Endothelial cell of umbilical vein (primary cell): ENCODE results near the gene RAB18. TPM values are rescaled to one million over a fixed set of nuclear protein-coding genes. Genes with fewer than 3 reads are reported as not detected.

ENCODE experiments used
- BruUV-seq: library from RNA; stranded (reverse); fragments of 400-500 nt; replicated peaks from 2 replicates; lab custom pipeline; 2021; lab: Mats Ljungman, UMichigan
- CTCF ChIA-PET: fragments of 300-600, 350-600 bp; sonication (Branson Sonifier 250); formaldehyde crosslinking; loops from one replicate; lab custom pipeline; 2021; ENCODE audit warnings: antibody characterized with exemption, inconsistent platforms; lab: Charles Lee
- POLR2A ChIA-PET: fragments of 300-600, 350-600 bp; sonication (Branson Sonifier 250); formaldehyde crosslinking; loops from one replicate; lab custom pipeline; 2021; ENCODE audit warnings: antibody characterized with exemption, inconsistent platforms; lab: Charles Lee
- DNase-seq: peaks from one replicate; pipeline ENCODE4 v3.0.0-alpha.2; 2011; ENCODE audit warnings: low read depth, low spot score
- FAIRE-seq: peaks from 2 replicates; lab custom pipeline; 2011; peaks lifted over from hg19 to GRCh38; lab: Jason Lieb, UNC
- H2AFZ ChIP-seq: 2 replicates; pipeline ENCODE4 v1.6.0; 2012; ENCODE audit warnings: low read depth, low read length, control low read depth, inconsistent platforms
- H3K27ac ChIP-seq: 2 replicates; pipeline ENCODE4 v1.5.1; 2011; ENCODE audit warnings: low read depth, mild to moderate bottlenecking, control low read depth, low read length, moderate library complexity; ENCODE audit not compliant: insufficient read depth
- H3K27me3 ChIP-seq, 2 experiments: 2 replicates each; pipeline versions ENCODE4 v1.6.0 to v1.6.1; 2011; ENCODE audit warnings: low read length in 2 of 2, mixed read lengths in 1 of 2; ENCODE audit not compliant: control insufficient read depth in 2 of 2, insufficient read depth in 2 of 2
- H3K36me3 ChIP-seq, 2 experiments: 2 replicates in 1 of 2; 3 replicates in 1 of 2; pipeline ENCODE4 v1.5.1; 2011; ENCODE audit warnings: low read length in 2 of 2, mild to moderate bottlenecking in 1 of 2, moderate library complexity in 1 of 2; ENCODE audit not compliant: control insufficient read depth in 2 of 2, insufficient read depth in 2 of 2; ENCODE audit errors: extremely low read depth in 1 of 2
- H3K4me1 ChIP-seq: 3 replicates; pipeline ENCODE4 v1.5.1; 2011; ENCODE audit warnings: mild to moderate bottlenecking, low read length; ENCODE audit not compliant: control insufficient read depth, insufficient read depth; ENCODE audit errors: extremely low read depth
- H3K4me2 ChIP-seq: 2 replicates; pipeline ENCODE4 v1.6.1; 2011; ENCODE audit warnings: low read length, control low read depth, mixed read lengths; ENCODE audit not compliant: insufficient read depth
- H3K4me3 ChIP-seq, 3 experiments: fragments of 200-600 bp in 1 of 3; sonication (generic), shearing (Covaris generic) in 1 of 3; replicated peaks in 1 of 3; 2 replicates each; pipeline ENCODE4 v1.5.1; 2011 to 2016; ENCODE audit warnings: control low read depth in 3 of 3, low read length in 3 of 3, mild to moderate bottlenecking in 2 of 3, inconsistent platforms in 1 of 3, low read depth in 1 of 3, moderate library complexity in 1 of 3; ENCODE audit not compliant: insufficient read depth in 1 of 3
- H3K79me2 ChIP-seq: 2 replicates; pipeline ENCODE4 v1.6.0; 2012; ENCODE audit warnings: low read length, inconsistent platforms; ENCODE audit not compliant: control insufficient read depth, insufficient read depth
- H3K9ac ChIP-seq: replicated peaks from 2 replicates; pipeline ENCODE3; 2011; ENCODE audit warnings: low read length, control low read depth; ENCODE audit not compliant: insufficient read depth; ENCODE audit errors: extremely low read depth
- H3K9me1 ChIP-seq: replicated peaks from 3 replicates; pipeline ENCODE4 v1.6.0; 2011; ENCODE audit warnings: mild to moderate bottlenecking, low read length; ENCODE audit not compliant: control insufficient read depth, insufficient read depth; ENCODE audit errors: extremely low read depth
- H3K9me3 ChIP-seq: replicated peaks from 2 replicates; pipeline ENCODE4 v1.5.1; 2012; ENCODE audit warnings: low read length, inconsistent platforms; ENCODE audit not compliant: control insufficient read depth, insufficient read depth
- H4K20me1 ChIP-seq: replicated peaks from 2 replicates; pipeline ENCODE3; 2011; ENCODE audit warnings: mild to moderate bottlenecking, low read length; ENCODE audit not compliant: control insufficient read depth, insufficient read depth; ENCODE audit errors: extremely low read depth
- CTCF ChIP-seq, 2 donors: IDR thresholded peaks; 1 replicate in 1 of 2; 2 replicates in 1 of 2; pipeline ENCODE4 v1.5.1; 2011; ENCODE audit warnings: low read length in 2 of 2, mild to moderate bottlenecking in 2 of 2, moderate library complexity in 2 of 2, control low read depth in 1 of 2, inconsistent platforms in 1 of 2, low read depth in 1 of 2; ENCODE audit not compliant: insufficient read depth in 1 of 2; ENCODE audit errors: extremely low read depth in 1 of 2
- EZH2 ChIP-seq: IDR thresholded peaks from 2 replicates; pipeline ENCODE4 v1.6.1; 2012; ENCODE audit warnings: borderline replicate concordance, low read depth, mild to moderate bottlenecking, moderate library complexity, low read length, inconsistent platforms; ENCODE audit not compliant: severe bottlenecking
- FOS ChIP-seq: IDR thresholded peaks from 2 replicates; pipeline ENCODE4 v1.6.1; 2011; ENCODE audit warnings: mild to moderate bottlenecking, low read length, moderate library complexity, borderline replicate concordance; ENCODE audit not compliant: insufficient read depth
- GATA2 ChIP-seq: IDR thresholded peaks from 2 replicates; pipeline ENCODE4 v1.7.0; 2011; ENCODE audit warnings: low read depth, mild to moderate bottlenecking, moderate library complexity, mixed read lengths, low read length; ENCODE audit not compliant: insufficient read length, insufficient read depth
- JUN ChIP-seq: IDR thresholded peaks from 2 replicates; pipeline ENCODE4 v1.6.1; 2011; ENCODE audit warnings: borderline replicate concordance, low read depth; ENCODE audit not compliant: insufficient read length, insufficient read depth
- MYC ChIP-seq: IDR thresholded peaks from one replicate; pipeline ENCODE4 v1.6.1; 2011; ENCODE audit warnings: mild to moderate bottlenecking, low read depth, low read length
- POLR2A ChIP-seq: IDR thresholded peaks from 2 replicates; pipeline ENCODE4 v1.6.1; 2012; ENCODE audit warnings: low read depth, mild to moderate bottlenecking, control low read depth, low read length
- POLR2AphosphoS5 ChIP-seq: IDR thresholded peaks from 2 replicates; pipeline ENCODE4 v1.6.1; 2012; ENCODE audit warnings: low read depth, mild to moderate bottlenecking, control low read depth, low read length, moderate library complexity; ENCODE audit not compliant: insufficient read depth
- dilution Hi-C: fragments of 300-500 bp; cut with MboI; formaldehyde crosslinking; loops from one replicate; pipeline ENCODE4 v1.15.0; 2019; ENCODE audit warnings: low sequenced_read_pairs; ENCODE audit not compliant: extremely low pct_ligation_motif_present
- intact Hi-C: fragments of 100-400 bp; cut with micrococcal nuclease; formaldehyde crosslinking; loops from one replicate; pipeline ENCODE4 v1.10.0; 2022
- polyA plus RNA-seq, 4 experiments: library from polyadenylated mRNA; depleted of rRNA in 3 of 4; stranded (reverse) in 3 of 4; unstranded in 1 of 4; fragments of >200 nt; gene quantifications; 2 replicates each; pipeline versions ENCODE4 v1.2.1 to v1.2.3, GENCODE V29; 2011 to 2012; ENCODE audit warnings: missing spikeins in 1 of 4
- total RNA-seq: library from RNA; stranded (reverse); gene quantifications from 2 replicates; pipeline ENCODE4 v1.2.3, GENCODE V29; 2021
- TF ChIP-seq, protein P1 (sequence below): IDR thresholded peaks from 2 replicates; pipeline ENCODE4 v1.6.1; 2011; ENCODE audit not compliant: insufficient read depth, insufficient read length

The RAB18 gene
- total and polyA plus RNA-seq, 2 donors (not counting 3 experiments of a cell fraction or from before 2014, with no cell fraction given): 20.4 to 108 TPM

DNA sequence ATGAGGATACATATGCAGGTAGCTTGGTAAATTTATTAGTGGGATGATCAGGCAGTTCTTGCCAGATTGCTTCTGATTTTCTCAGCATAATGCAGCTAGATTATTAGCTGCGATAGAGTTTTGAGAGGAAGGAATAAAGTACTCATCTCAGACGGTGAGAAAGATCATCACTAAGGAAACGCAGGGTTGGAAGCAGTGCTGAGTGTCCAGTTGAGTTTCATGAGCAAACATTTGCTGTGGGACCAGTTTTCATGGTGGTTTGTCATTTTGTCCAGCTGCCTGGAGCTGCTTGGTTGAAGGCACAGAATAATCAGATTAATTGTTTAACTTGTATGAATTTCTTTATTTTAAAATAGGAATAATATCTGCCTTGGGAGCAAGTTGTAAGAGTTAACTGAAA is 33.1 kb downstream of the RAB18 start:
- no peak for DNase-seq
- ChIA-PET POLR2A (no interaction called here), CTCF (no interaction called here)
- Histone ChIP-seq H3K4me1 (no peaks in the 10 kb centered on the region), H3K36me3 (peaks cover 8 to 10% of the 10 kb centered on the region in 2 experiments), H3K9ac (no peak overlapping the region), H4K20me1 (no peaks in the 10 kb centered on the region), H2AFZ (no peak overlapping the region), H3K4me2 (no peak overlapping the region), H3K27ac (no peak overlapping the region), H3K9me1 (no peaks in the 10 kb centered on the region), H3K79me2 (no peaks in the 10 kb centered on the region), H3K27me3 (no peaks in the 10 kb centered on the region), H3K4me3 (no peak overlapping the region), H3K9me3 (no peaks in the 10 kb centered on the region)
- dilution Hi-C loops: no loop called here
- FAIRE-seq: no peak
- intact Hi-C loops: no loop called here
- BruUV-seq: no TSS peak
- no peak for TF ChIP-seq MYC
- TF ChIP-seq POLR2A: no peak
- no peak for TF ChIP-seq GATA2
- TF ChIP-seq JUN: no peak
- no peak for TF ChIP-seq POLR2AphosphoS5
- TF ChIP-seq FOS: no peak
- no peak for TF ChIP-seq EZH2
- TF ChIP-seq, protein P1, sequence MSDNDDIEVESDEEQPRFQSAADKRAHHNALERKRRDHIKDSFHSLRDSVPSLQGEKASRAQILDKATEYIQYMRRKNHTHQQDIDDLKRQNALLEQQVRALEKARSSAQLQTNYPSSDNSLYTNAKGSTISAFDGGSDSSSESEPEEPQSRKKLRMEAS: no peak
- TF ChIP-seq CTCF (IDR thresholded peaks at IDR 0.05; ENCODE audit: extremely low read depth in 1 of 2, insufficient read depth in 1 of 2, low read depth in 1 of 2, low read length in 2 of 2): no peak
